K562 (cell line): Measurements from ENCODE around the gene GBF1.

ENCODE experiments used
- CHD2 ChIP-seq: IDR thresholded peaks from 2 replicates; pipeline ENCODE4 v1.6.1; 2011; ENCODE audit warnings: low read depth, low read length
- FOXA1 ChIP-seq: fragments of 450-650 bp; IDR thresholded peaks from 2 replicates; pipeline ENCODE4 v1.6.1; 2016; ENCODE audit warnings: mild to moderate bottlenecking, borderline replicate concordance
- GATA2 ChIP-seq: sonication (generic); formaldehyde crosslinking; IDR thresholded peaks from 2 replicates; pipeline ENCODE4 v1.4.0; 2020; ENCODE audit warnings: mild to moderate bottlenecking, missing genetic modification reagents
- TF ChIP-seq, protein P1 (sequence below), 3 experiments: IDR thresholded peaks in 2 of 3; conservative IDR thresholded peaks in 1 of 3; 2 replicates each; pipeline ENCODE4 v1.5.1; 2011 to 2012; ENCODE audit warnings: low read length in 3 of 3, mild to moderate bottlenecking in 3 of 3, control low read depth in 2 of 3, improper control_type of control experiment in 1 of 3, inconsistent platforms in 1 of 3, low read depth in 1 of 3, mixed read lengths in 1 of 3, moderate library complexity in 1 of 3; ENCODE audit not compliant: insufficient read depth in 2 of 3

DNA sequence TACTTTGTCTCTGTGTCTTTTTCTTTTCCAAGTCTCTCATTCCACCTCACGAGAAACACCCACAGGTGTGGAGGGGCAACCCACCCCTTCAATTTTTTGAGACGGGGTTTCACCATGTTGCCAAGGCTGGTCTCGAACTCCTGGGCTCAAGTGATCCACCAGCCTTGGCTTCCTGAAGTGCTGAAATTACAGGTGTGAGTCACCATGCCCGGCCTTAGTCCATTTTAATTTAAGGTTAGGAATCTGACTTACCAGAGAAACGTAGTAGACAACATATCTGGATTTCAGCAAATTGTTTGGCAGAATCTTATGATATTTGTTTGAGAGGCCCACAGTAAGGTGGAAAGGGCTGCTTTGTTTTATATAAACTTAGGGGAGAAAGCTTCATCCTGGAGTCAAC lies 147.0 kb downstream of the GBF1 start:
- TF ChIP-seq, protein P1, sequence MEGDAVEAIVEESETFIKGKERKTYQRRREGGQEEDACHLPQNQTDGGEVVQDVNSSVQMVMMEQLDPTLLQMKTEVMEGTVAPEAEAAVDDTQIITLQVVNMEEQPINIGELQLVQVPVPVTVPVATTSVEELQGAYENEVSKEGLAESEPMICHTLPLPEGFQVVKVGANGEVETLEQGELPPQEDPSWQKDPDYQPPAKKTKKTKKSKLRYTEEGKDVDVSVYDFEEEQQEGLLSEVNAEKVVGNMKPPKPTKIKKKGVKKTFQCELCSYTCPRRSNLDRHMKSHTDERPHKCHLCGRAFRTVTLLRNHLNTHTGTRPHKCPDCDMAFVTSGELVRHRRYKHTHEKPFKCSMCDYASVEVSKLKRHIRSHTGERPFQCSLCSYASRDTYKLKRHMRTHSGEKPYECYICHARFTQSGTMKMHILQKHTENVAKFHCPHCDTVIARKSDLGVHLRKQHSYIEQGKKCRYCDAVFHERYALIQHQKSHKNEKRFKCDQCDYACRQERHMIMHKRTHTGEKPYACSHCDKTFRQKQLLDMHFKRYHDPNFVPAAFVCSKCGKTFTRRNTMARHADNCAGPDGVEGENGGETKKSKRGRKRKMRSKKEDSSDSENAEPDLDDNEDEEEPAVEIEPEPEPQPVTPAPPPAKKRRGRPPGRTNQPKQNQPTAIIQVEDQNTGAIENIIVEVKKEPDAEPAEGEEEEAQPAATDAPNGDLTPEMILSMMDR (IDR thresholded peaks at IDR 0.05 in 2 of 3, conservative IDR thresholded peaks at IDR 0.05 in 1 of 3; ENCODE audit: insufficient read depth in 2 of 3, low read depth in 1 of 3, low read length in 3 of 3), result no peak
- TF ChIP-seq FOXA1, result no peak
- TF ChIP-seq CHD2, result no peak
- no peak for TF ChIP-seq GATA2 (CRISPR knock-in tag)
